Measurements from ENCODE around the gene PTPN7.
"Not testable (repeated sequence)": the region's sequence is repeated elsewhere in the genome, so short reads cannot be mapped to it uniquely, and the experiment has no call there.

Gene PTPN7

GRCh38 chr1:202171292-202172014, 11.1 kb upstream of the PTPN7 start:
- no peak overlapping the region for H3K4me3 ChIP-seq
- no peak overlapping the region for H3K27ac ChIP-seq

- Histone ChIP-seq H3K27ac (no peak overlapping the region), H3K4me3 (no peak overlapping the region)
These were observed 10.3 kb upstream of the PTPN7 start for GRCh38 chr1:202170726-202171125.

- H3K27ac ChIP-seq = no peak overlapping the region
- H3K4me3 ChIP-seq = no peak overlapping the region
These were observed 8.5 kb upstream of the PTPN7 start for GRCh38 chr1:202168861-202169260.

GRCh38 chr1:202167708-202168415, 7.5 kb upstream of the PTPN7 start:
- peak overlapping the region in 1 of 21 experiments; percentile 7 for H3K27ac ChIP-seq
- no peak overlapping the region for H3K4me3 ChIP-seq

- not testable (repeated sequence) for H3K27ac ChIP-seq, H3K4me3 ChIP-seq
These were observed 6.7 kb upstream of the PTPN7 start for GRCh38 chr1:202167054-202167453.

- no peak overlapping the region for H3K4me3 ChIP-seq
- H3K27ac ChIP-seq = peak overlapping the region in 11 of 21 experiments; percentile 16 to 94 (median 39)
These were observed 5.8 kb upstream of the PTPN7 start for GRCh38 chr1:202165942-202166843.

- H3K4me3 ChIP-seq = no peak overlapping the region
- H3K27ac ChIP-seq = peak overlapping the region in 14 of 21 experiments; percentile 11 to 94 (median 45)
These were observed 5.0 kb upstream of the PTPN7 start for GRCh38 chr1:202165267-202165941.

- Histone ChIP-seq H3K4me3 (no peak overlapping the region), H3K27ac (peak overlapping the region in 11 of 21 experiments; percentile 11 to 94 (median 43))
These were observed 4.1 kb upstream of the PTPN7 start for GRCh38 chr1:202164271-202165037.

- H3K4me3 ChIP-seq = no peak overlapping the region
- H3K27ac ChIP-seq = peak overlapping the region in 14 of 21 experiments; percentile 13 to 94 (median 74)
These were observed 3.2 kb upstream of the PTPN7 start for GRCh38 chr1:202163281-202164270.

- H3K27ac ChIP-seq = peak overlapping the region in 15 of 21 experiments; percentile 0 to 94 (median 82)
These were observed 2.2 kb upstream of the PTPN7 start for GRCh38 chr1:202162418-202163280.

GRCh38 chr1:202162047-202162417, 1.6 kb upstream of the PTPN7 start:
- Histone ChIP-seq H3K4me3 (no peak overlapping the region), H3K27ac (peak overlapping the region in 16 of 21 experiments; percentile 0 to 94 (median 80))

More at GRCh38 chr1:202162418-202163280, 2.2 kb upstream of the PTPN7 start:
- no peak overlapping the region for H3K4me3 ChIP-seq

- Histone ChIP-seq H3K4me3 (peak overlapping the region in 1 of 7 experiments; percentile 46), H3K27ac (peak overlapping the region in 19 of 21 experiments; percentile 3 to 94 (median 70))
These were observed 997 bp upstream of the PTPN7 start for GRCh38 chr1:202161151-202162046.

- peak overlapping the region; percentile 20 to 46 (median 38) for H3K4me3 ChIP-seq
- H3K27ac ChIP-seq = peak overlapping the region in 19 of 21 experiments; percentile 5 to 94 (median 70)
These were observed 649 bp downstream of the PTPN7 start for GRCh38 chr1:202159534-202160371.

GRCh38 chr1:202158810-202159533, 1.4 kb downstream of the PTPN7 start:
- peak overlapping the region in 14 of 21 experiments; percentile 18 to 94 (median 82) for H3K27ac ChIP-seq
- H3K4me3 ChIP-seq = peak overlapping the region; percentile 20 to 46 (median 38)
